HepG2 (cell line): ENCODE results near the gene NPHP1. TPM values are rescaled to one million over a fixed set of nuclear protein-coding genes. Genes with fewer than 3 reads are reported as not detected.

ENCODE experiments used
- ATAC-seq: fragments of 200-7000 bp; cut with Tn5 transposase; 3 replicates; pipeline ENCODE4 v1.9.1; 2020; ENCODE audit warnings: mild to moderate bottlenecking, moderate library complexity
- BruUV-seq: library from RNA; stranded (reverse); fragments of 400-500 nt; replicated peaks from 2 replicates; lab custom pipeline; 2021; lab: Mats Ljungman, UMichigan
- CTCF ChIA-PET: fragments of 300-600 bp; formaldehyde crosslinking; extraction: SDS; loops from one replicate; lab custom pipeline; 2021; ENCODE audit warnings: low total read pairs, inconsistent platforms, low intra/inter-chr PET ratio; lab: Yijun Ruan, JAX
- POLR2A ChIA-PET: fragments of 350-600 bp; sonication (Branson Sonifier 250); formaldehyde crosslinking; loops from one replicate; lab custom pipeline; 2020; ENCODE audit warnings: antibody characterized with exemption, inconsistent platforms; lab: Yijun Ruan, JAX
- DNase-seq: peaks from one replicate; pipeline ENCODE4 v3.0.0-alpha.2; 2015; ENCODE audit warnings: low spot score
- FAIRE-seq: peaks from 3 replicates; lab custom pipeline; 2011; peaks lifted over from hg19 to GRCh38; lab: Jason Lieb, UNC
- H2AFZ ChIP-seq: one replicate; pipeline ENCODE4 v1.6.1; 2011; ENCODE audit warnings: low read length, inconsistent platforms
- H3K27ac ChIP-seq: fragments of 300-600 bp; 3 replicates; pipeline ENCODE4 v1.8.0; 2011; ENCODE audit warnings: mixed run types, mild to moderate bottlenecking, mixed read lengths, low read length, inconsistent platforms; ENCODE audit not compliant: insufficient read depth; ENCODE audit errors: extremely low read length
- H3K27me3 ChIP-seq, 2 experiments: fragments of 200-600 bp in 1 of 2; 2 replicates in 1 of 2; 3 replicates in 1 of 2; pipeline versions ENCODE4 v1.6.0 to v1.8.0; 2011; ENCODE audit warnings: low read length in 2 of 2, mild to moderate bottlenecking in 2 of 2, moderate library complexity in 2 of 2, inconsistent platforms in 1 of 2; ENCODE audit not compliant: insufficient read depth in 2 of 2, control insufficient read depth in 1 of 2
- H3K36me3 ChIP-seq, 2 experiments: fragments of 200-600 bp in 1 of 2; replicated peaks in 1 of 2; 2 replicates in 1 of 2; 3 replicates in 1 of 2; pipeline versions ENCODE4 v1.5.1 to v1.8.0; 2011; ENCODE audit warnings: low read length in 2 of 2, inconsistent platforms in 1 of 2; ENCODE audit not compliant: insufficient read depth in 2 of 2, control insufficient read depth in 1 of 2
- H3K4me1 ChIP-seq: 2 replicates; pipeline ENCODE4 v1.5.1; 2012; ENCODE audit warnings: low read length, inconsistent platforms; ENCODE audit not compliant: insufficient read depth
- H3K4me2 ChIP-seq: 2 replicates; pipeline ENCODE4 v1.6.0; 2011; ENCODE audit warnings: low read depth, low read length, inconsistent platforms
- H3K4me3 ChIP-seq, 3 experiments: fragments of 200-600 bp in 1 of 3; sonication (generic), shearing (Covaris generic) in 1 of 3; replicated peaks in 1 of 3; 2 replicates each; pipeline ENCODE4 v1.5.1; 2011 to 2016; ENCODE audit warnings: low read length in 3 of 3, inconsistent platforms in 2 of 3, low read depth in 2 of 3, mild to moderate bottlenecking in 2 of 3, control low read depth in 1 of 3, mixed read lengths in 1 of 3; ENCODE audit not compliant: insufficient read depth in 1 of 3
- H3K79me2 ChIP-seq: one replicate; pipeline ENCODE4 v1.6.1; 2011; ENCODE audit warnings: low read length, inconsistent platforms; ENCODE audit not compliant: insufficient read depth
- H3K9ac ChIP-seq: 2 replicates; pipeline ENCODE4 v1.6.0; 2011; ENCODE audit warnings: mild to moderate bottlenecking, low read depth, low read length, inconsistent platforms; ENCODE audit not compliant: insufficient read depth
- H3K9me3 ChIP-seq: 2 replicates; pipeline ENCODE4 v1.5.1; 2012; ENCODE audit warnings: mild to moderate bottlenecking, low read length
- H4K20me1 ChIP-seq: 2 replicates; pipeline ENCODE4 v1.6.0; 2011; ENCODE audit warnings: inconsistent platforms, mild to moderate bottlenecking, low read length, moderate library complexity; ENCODE audit not compliant: insufficient read depth
- ELF4 ChIP-seq: sonication (generic); formaldehyde crosslinking; IDR thresholded peaks from 2 replicates; pipeline ENCODE4 v1.5.0; 2020; ENCODE audit warnings: missing genetic modification reagents, mild to moderate bottlenecking, moderate library complexity, borderline replicate concordance
- GMEB1 ChIP-seq: sonication (generic); formaldehyde crosslinking; IDR thresholded peaks from 2 replicates; pipeline ENCODE4 v1.5.1; 2020; ENCODE audit warnings: missing genetic modification reagents, mild to moderate bottlenecking, borderline replicate concordance
- MAFF ChIP-seq: IDR thresholded peaks from 2 replicates; pipeline ENCODE4 v1.6.1; 2011; ENCODE audit warnings: low read depth, low read length, improper control_type of control experiment
- SIN3A ChIP-seq: IDR thresholded peaks from 2 replicates; pipeline ENCODE4 v1.6.1; 2011; ENCODE audit warnings: low read depth, mild to moderate bottlenecking, control low read depth, low read length, borderline replicate concordance
- TCF12 ChIP-seq, 2 experiments: fragments of 450-650 bp in 1 of 2; sonication (generic) in 1 of 2; formaldehyde crosslinking in 1 of 2; IDR thresholded peaks; 2 replicates each; pipeline versions ENCODE4 v1.6.1 to v1.8.0; 2017 to 2022; ENCODE audit warnings: antibody characterized with exemption in 1 of 2, mild to moderate bottlenecking in 1 of 2, missing genetic modification reagents in 1 of 2, moderate library complexity in 1 of 2
- ZBTB25 ChIP-seq: IDR thresholded peaks from 2 replicates; pipeline ENCODE4 v1.6.1; 2018; ENCODE audit warnings: missing genetic modification reagents
- ZNF282 ChIP-seq: fragments of 450-650 bp; IDR thresholded peaks from 2 replicates; pipeline ENCODE4 v1.6.1; 2018; ENCODE audit not compliant: partially characterized antibody
- ZNF777 ChIP-seq: sonication (generic); formaldehyde crosslinking; IDR thresholded peaks from 2 replicates; pipeline ENCODE4 v1.4.0; 2020; ENCODE audit warnings: missing genetic modification reagents
- WGBS: methylation state at CpG from one replicate; pipeline ENCODE4 v1.1.6; 2017; ENCODE audit warnings: low lambda C conversion rate; 5-methylcytosine and 5-hydroxymethylcytosine counted together
- in situ Hi-C: cut with HindIII; loops from 2 replicates; pipeline ENCODE4 v1.10.0; 2017; ENCODE audit warnings: low pct_unique_long_range_greater_than_20kb; ENCODE audit not compliant: extremely low pct_ligation_motif_present
- intact Hi-C: fragments of 100-400 bp; cut with micrococcal nuclease; formaldehyde crosslinking; loops from one replicate; pipeline ENCODE4 v1.10.0; 2022; ENCODE audit not compliant: unreplicated experiment
- polyA plus RNA-seq, 8 experiments: library from polyadenylated mRNA; depleted of rRNA in 3 of 8; stranded (reverse) in 7 of 8; unstranded in 1 of 8; fragments of >200 nt; fragmentation: Illumina TruSeq in 4 of 8; extraction: Trizol in 4 of 8; gene quantifications; 2 replicates each; pipeline versions ENCODE4 v1.2.1 to v1.2.3, GENCODE V29; 2011 to 2016; ENCODE audit warnings: low read depth in 4 of 8, missing spikeins in 1 of 8, mixed read lengths in 1 of 8; ENCODE audit not compliant: insufficient read depth in 1 of 8
- total RNA-seq, 5 experiments: library from RNA; depleted of rRNA; stranded (reverse); fragments of >200 nt; fragmentation: Illumina TruSeq; extraction: Trizol; gene quantifications; 2 replicates each; pipeline ENCODE4 v1.2.3, GENCODE V29; 2016; ENCODE audit warnings: low read depth in 1 of 5

Gene NPHP1
- total and polyA plus RNA-seq, 2 of the 13 experiments (the other 11 are each of a cell fraction or from before 2014, with no cell fraction given), result 2.7 to 4.8 TPM

- TF ChIP-seq SIN3A (no peak), ZBTB25 (no peak), MAFF (no peak), ZNF777 (CRISPR knock-in tag) (no peak), TCF12 (IDR thresholded peaks at IDR 0.05) (no peak), TCF12 (CRISPR knock-in tag; IDR thresholded peaks at IDR 0.05) (no peak), ZNF282 (no peak), GMEB1 (CRISPR knock-in tag) (no peak), ELF4 (CRISPR knock-in tag) (no peak)
- Histone ChIP-seq H3K9ac (no peak overlapping the region), H3K79me2 (no peaks in the 10 kb centered on the region), H3K27ac (no peak overlapping the region), H3K9me3 (no peaks in the 10 kb centered on the region), H2AFZ (no peak overlapping the region), H4K20me1 (no peaks in the 10 kb centered on the region), H3K4me2 (no peak overlapping the region), H3K36me3 (no peaks in the 10 kb centered on the region; a peak in 1 of 5 replicates), H3K4me1 (no peaks in the 10 kb centered on the region), H3K27me3 (peaks cover 0 to 19% of the 10 kb centered on the region in 2 experiments; a peak in 3 of 5 replicates), H3K4me3 (no peak overlapping the region)
- intact Hi-C loops (no loop called here), in situ Hi-C loops (no loop called here)
- 5% methylated on average over 4 of the region's 4 CpGs for WGBS
- ATAC-seq, result no peak
- DNase-seq, result no peak
- CTCF ChIA-PET, result no interaction called here
- no peak for FAIRE-seq
- BruUV-seq, result no TSS peak
- POLR2A ChIA-PET, result no interaction called here
Observed at GRCh38 chr2:110221938-110222337, 17.1 kb upstream of the NPHP1 start.
